ENCODE measurements around the gene GNG14.

DNA sequence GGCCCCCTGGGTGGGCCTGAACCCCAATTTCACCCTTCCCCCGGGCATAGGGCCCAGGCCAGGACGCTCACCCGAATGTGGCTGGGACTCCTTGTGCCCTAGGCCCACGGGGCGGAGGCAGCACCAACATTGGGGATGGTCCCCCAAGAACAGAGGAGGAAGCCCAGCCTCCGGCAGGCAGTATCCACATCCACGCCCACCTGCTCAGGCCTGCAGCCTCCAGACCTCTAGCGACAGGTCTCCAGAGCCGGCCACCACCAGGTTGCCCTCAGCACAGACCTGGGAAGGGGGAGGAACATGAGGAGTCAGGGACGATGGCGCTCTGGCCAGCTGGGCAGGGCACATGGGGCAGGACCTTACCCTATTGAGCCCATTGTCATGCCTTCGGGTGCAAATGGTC is 1.2 kb downstream of the GNG14 start:
- TF ChIP-seq RAD21 (IDR thresholded peaks at IDR 0.05; ENCODE audit: insufficient read depth, low read depth, low read length) (no peak), CTCF (IDR thresholded peaks at IDR 0.05 in 2 of 3, conservative IDR thresholded peaks at IDR 0.05 in 1 of 3; ENCODE audit: control insufficient read depth in 2 of 3, extremely low read depth in 1 of 3, insufficient read depth in 1 of 3, low read depth in 3 of 3, low read length in 3 of 3) (no peak), EP300 (IDR thresholded peaks at IDR 0.05; ENCODE audit: borderline replicate concordance in 1 of 2, control insufficient read depth in 1 of 2, low read depth in 2 of 2, low read length in 2 of 2) (no peak), ATF7 (IDR thresholded peaks at IDR 0.05; ENCODE audit: low read depth) (no peak), RFX5 (IDR thresholded peaks at IDR 0.05; ENCODE audit: low read depth, low read length) (no peak), ZNF217 (IDR thresholded peaks at IDR 0.05) (no peak), TAF1 (IDR thresholded peaks at IDR 0.05; ENCODE audit: borderline replicate concordance, low read depth, low read length) (no peak), SMC3 (IDR thresholded peaks at IDR 0.05; ENCODE audit: borderline replicate concordance, low read length) (no peak), POLR2A (IDR thresholded peaks at IDR 0.05; ENCODE audit: low read depth, low read length) (0 out of 2 replicates have a peak, but pooled peaks have one; percentile 28), CHD4 (IDR thresholded peaks at IDR 0.05) (no peak), ZNF274 (IDR thresholded peaks at IDR 0.05; ENCODE audit: insufficient read depth, insufficient read length) (no peak), ETV6 (conservative IDR thresholded peaks at IDR 0.05 in 1 of 2, IDR thresholded peaks at IDR 0.05 in 1 of 2; ENCODE audit: borderline replicate concordance in 1 of 2, low read depth in 1 of 2) (no peak), NFYB (IDR thresholded peaks at IDR 0.05; ENCODE audit: insufficient read depth, low read depth, low read length) (no peak), MAX (IDR thresholded peaks at IDR 0.05; ENCODE audit: low read depth, low read length) (no peak)
